Endodermal cell (in vitro differentiated cells): ENCODE results near the gene RIMS4. TPM values are rescaled to one million over a fixed set of nuclear protein-coding genes. Genes with fewer than 3 reads are reported as not detected.
"Not testable (repeated sequence)": the region's sequence is repeated elsewhere in the genome, so short reads cannot be mapped to it uniquely, and the experiment has no call there.

Experiments
- DNase-seq: peaks from one replicate; pipeline ENCODE4 v3.0.0-alpha.2; 2017
- H3K27ac ChIP-seq: 2 replicates; pipeline ENCODE4 v1.5.1; 2013; ENCODE audit warnings: mild to moderate bottlenecking, low read depth, low read length, moderate library complexity
- H3K27me3 ChIP-seq: 2 replicates; pipeline ENCODE4 v1.6.1; 2013; ENCODE audit warnings: mild to moderate bottlenecking, low read length, moderate library complexity; ENCODE audit not compliant: insufficient read depth, control insufficient read depth, poor library complexity, severe bottlenecking
- H3K36me3 ChIP-seq: 2 replicates; pipeline ENCODE4 v1.7.0; 2013; ENCODE audit warnings: mild to moderate bottlenecking, low read length, moderate library complexity; ENCODE audit not compliant: control insufficient read depth, insufficient read depth
- H3K4me1 ChIP-seq: one replicate; pipeline ENCODE4 v1.7.0; 2013; ENCODE audit warnings: low read length; ENCODE audit not compliant: control insufficient read depth, insufficient read depth
- H3K4me3 ChIP-seq: 2 replicates; pipeline ENCODE4 v1.5.1; 2013; ENCODE audit warnings: mild to moderate bottlenecking, low read length, moderate library complexity
- H3K9ac ChIP-seq: 2 replicates; pipeline ENCODE4 v1.6.1; 2013; ENCODE audit warnings: mild to moderate bottlenecking, low read length, moderate library complexity; ENCODE audit not compliant: poor library complexity, severe bottlenecking; ENCODE audit errors: extremely low read depth
- H3K9me3 ChIP-seq: 2 replicates; pipeline ENCODE4 v1.6.1; 2013; ENCODE audit warnings: mild to moderate bottlenecking, low read length, moderate library complexity; ENCODE audit not compliant: control insufficient read depth
- H3K27ac Mint-ChIP-seq: 2 replicates; pipeline ENCODE4 v1.8.0; 2020; ENCODE audit warnings: mixed read lengths
- H3K27me3 Mint-ChIP-seq: 2 replicates; pipeline ENCODE4 v1.8.0; 2021; ENCODE audit warnings: mild to moderate bottlenecking, mixed read lengths; ENCODE audit not compliant: insufficient read depth
- H3K36me3 Mint-ChIP-seq: 2 replicates; pipeline ENCODE4 v1.8.0; 2020; ENCODE audit warnings: low read depth, mixed read lengths
- H3K4me1 Mint-ChIP-seq: 2 replicates; pipeline ENCODE4 v1.8.0; 2020; ENCODE audit warnings: mixed read lengths
- H3K4me3 Mint-ChIP-seq: 2 replicates; pipeline ENCODE4 v1.8.0; 2020; ENCODE audit warnings: mild to moderate bottlenecking, moderate library complexity, mixed read lengths
- H3K9me3 Mint-ChIP-seq: 2 replicates; pipeline ENCODE4 v1.8.0; 2020; ENCODE audit warnings: mild to moderate bottlenecking, mixed read lengths
- WGBS, 2 experiments: methylation state at CpG; one replicate each; pipeline versions ENCODE4 v1.1.5 to v1.1.7; 2013; ENCODE audit warnings: missing lambda C conversion rate in 2 of 2, mixed read lengths in 1 of 2; ENCODE audit not compliant: insufficient coverage in 1 of 2, insufficient read length in 1 of 2; 5-methylcytosine and 5-hydroxymethylcytosine counted together
- total RNA-seq, 2 donors: library from RNA; stranded (reverse); fragmentation: NEBNext Ultra II Directional in 1 of 2; extraction: Animal tissue kit (Norgen Biotek cat#: 25700) in 1 of 2; gene quantifications; 2 replicates in 1 of 2; 3 replicates in 1 of 2; pipeline ENCODE4 v1.2.1, GENCODE V29; 2021
- TF ChIP-seq, protein P1 (sequence below): fragments of 200-600 bp; sonication (generic); conservative IDR thresholded peaks from 2 replicates; pipeline ENCODE4 v1.5.0; 2021; ENCODE audit warnings: antibody characterized with exemption, mild to moderate bottlenecking

Gene RIMS4
- total RNA-seq, 2 donors from 2014 or later: 4.3 to 13.0 TPM

DNA sequence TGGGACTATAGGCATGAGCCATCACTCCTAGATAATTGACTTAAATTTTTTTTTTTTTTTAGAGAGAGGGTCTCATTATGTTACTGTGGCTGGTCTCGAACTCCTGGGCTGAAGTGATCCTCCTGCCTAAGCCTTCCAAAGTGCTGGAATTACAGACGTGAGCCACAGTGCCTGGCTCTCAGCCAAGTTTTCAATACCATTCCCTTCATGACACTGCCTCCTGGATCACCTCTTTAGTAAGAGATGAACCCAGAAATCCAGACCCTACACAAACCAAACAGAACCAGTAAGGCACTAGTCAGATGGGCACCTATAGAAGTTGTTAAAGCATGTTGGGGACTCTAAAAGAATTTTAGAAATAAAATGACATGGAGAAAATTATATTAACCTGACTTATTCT, 18.3 kb upstream of the RIMS4 start:
- Mint-ChIP-seq H3K4me3 (no peak overlapping the region), H3K27me3 (peaks cover 9% of the 10 kb centered on the region), H3K4me1 (no peaks in the 10 kb centered on the region), H3K27ac (no peak overlapping the region), H3K9me3 (peaks cover 2% of the 10 kb centered on the region), H3K36me3 (no peaks in the 10 kb centered on the region)
- no peak overlapping the region for H3K27ac ChIP-seq
- DNase-seq: no peak
- TF ChIP-seq, protein P1, sequence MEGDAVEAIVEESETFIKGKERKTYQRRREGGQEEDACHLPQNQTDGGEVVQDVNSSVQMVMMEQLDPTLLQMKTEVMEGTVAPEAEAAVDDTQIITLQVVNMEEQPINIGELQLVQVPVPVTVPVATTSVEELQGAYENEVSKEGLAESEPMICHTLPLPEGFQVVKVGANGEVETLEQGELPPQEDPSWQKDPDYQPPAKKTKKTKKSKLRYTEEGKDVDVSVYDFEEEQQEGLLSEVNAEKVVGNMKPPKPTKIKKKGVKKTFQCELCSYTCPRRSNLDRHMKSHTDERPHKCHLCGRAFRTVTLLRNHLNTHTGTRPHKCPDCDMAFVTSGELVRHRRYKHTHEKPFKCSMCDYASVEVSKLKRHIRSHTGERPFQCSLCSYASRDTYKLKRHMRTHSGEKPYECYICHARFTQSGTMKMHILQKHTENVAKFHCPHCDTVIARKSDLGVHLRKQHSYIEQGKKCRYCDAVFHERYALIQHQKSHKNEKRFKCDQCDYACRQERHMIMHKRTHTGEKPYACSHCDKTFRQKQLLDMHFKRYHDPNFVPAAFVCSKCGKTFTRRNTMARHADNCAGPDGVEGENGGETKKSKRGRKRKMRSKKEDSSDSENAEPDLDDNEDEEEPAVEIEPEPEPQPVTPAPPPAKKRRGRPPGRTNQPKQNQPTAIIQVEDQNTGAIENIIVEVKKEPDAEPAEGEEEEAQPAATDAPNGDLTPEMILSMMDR: no peak
- 88 to 100% methylated on average over 1 to 2 of the region's 2 CpGs for WGBS, 2 experiments
- H3K4me1 ChIP-seq: no peaks in the 10 kb centered on the region
- H3K9ac ChIP-seq: no peak overlapping the region
- no peaks in the 10 kb centered on the region for H3K27me3 ChIP-seq
- H3K36me3 ChIP-seq: no peaks in the 10 kb centered on the region
- no peak overlapping the region for H3K4me3 ChIP-seq
- peaks cover 7% of the 10 kb centered on the region for H3K9me3 ChIP-seq

DNA sequence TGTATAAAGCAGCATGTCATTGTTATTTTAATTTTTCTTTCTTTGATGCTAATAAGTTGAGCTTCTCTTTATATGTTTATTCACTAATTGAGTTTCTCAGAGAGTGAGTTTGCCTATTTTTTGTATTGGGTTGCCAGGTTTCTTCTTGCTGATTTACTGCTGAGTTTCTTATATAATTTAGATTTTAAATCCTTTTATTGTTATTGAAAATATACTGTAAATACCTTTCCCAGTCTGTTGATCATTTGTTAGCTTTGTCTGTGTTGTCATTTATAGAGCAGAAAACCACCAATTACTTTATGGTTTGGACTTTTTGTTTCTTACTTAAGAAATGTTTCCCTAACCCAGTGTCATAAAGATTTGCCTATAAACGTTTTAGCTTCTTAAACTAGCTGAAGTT, 17.1 kb upstream of the RIMS4 start:
- no peak overlapping the region for H3K27ac Mint-ChIP-seq
- TF ChIP-seq, protein P1: no peak
- H3K27me3 Mint-ChIP-seq: peaks cover 9% of the 10 kb centered on the region
- no peak overlapping the region for H3K4me3 Mint-ChIP-seq
- H3K9me3 Mint-ChIP-seq: peaks cover 2% of the 10 kb centered on the region
- Histone ChIP-seq H3K9ac (no peak overlapping the region), H3K27ac (no peak overlapping the region), H3K4me1 (no peaks in the 10 kb centered on the region), H3K4me3 (no peak overlapping the region), H3K27me3 (no peaks in the 10 kb centered on the region), H3K9me3 (peaks cover 7% of the 10 kb centered on the region), H3K36me3 (no peaks in the 10 kb centered on the region)
- no peak for DNase-seq
- WGBS, 2 experiments: 29% methylated on average over 1 of the region's 1 CpG; no CpG with 5 or more reads in 1 of the 2 experiments
- no peaks in the 10 kb centered on the region for H3K4me1 Mint-ChIP-seq
- no peaks in the 10 kb centered on the region for H3K36me3 Mint-ChIP-seq

DNA sequence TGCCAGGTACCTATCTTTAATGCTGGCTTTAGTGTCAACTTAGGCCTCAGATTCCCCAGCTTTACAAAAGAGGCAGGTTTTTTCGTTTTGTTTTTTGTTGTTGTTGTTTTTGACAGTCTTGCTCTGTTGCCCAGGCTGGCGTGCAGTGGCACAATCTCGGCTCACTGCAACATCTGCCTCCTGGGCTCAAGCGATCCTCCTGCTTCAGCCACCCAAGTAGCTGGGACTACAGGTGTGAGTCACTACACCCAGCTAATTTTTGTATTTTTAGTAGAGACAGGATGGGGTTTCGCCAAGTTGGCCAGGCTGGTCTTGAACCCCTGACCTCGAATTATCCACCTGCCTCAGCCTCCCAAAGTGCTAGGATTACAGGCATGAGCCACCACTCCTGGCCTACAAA, 11.2 kb upstream of the RIMS4 start:
- H3K4me1 ChIP-seq, DNase-seq, H3K9me3 ChIP-seq, H3K9ac ChIP-seq, H3K27me3 Mint-ChIP-seq, H3K4me1 Mint-ChIP-seq, H3K9me3 Mint-ChIP-seq, H3K4me3 ChIP-seq, H3K36me3 ChIP-seq, H3K36me3 Mint-ChIP-seq, H3K27ac ChIP-seq, H3K4me3 Mint-ChIP-seq, H3K27me3 ChIP-seq, H3K27ac Mint-ChIP-seq: not testable (repeated sequence)
- WGBS, 2 experiments: 83 to 91% methylated on average over 3 to 6 of the region's 6 CpGs

DNA sequence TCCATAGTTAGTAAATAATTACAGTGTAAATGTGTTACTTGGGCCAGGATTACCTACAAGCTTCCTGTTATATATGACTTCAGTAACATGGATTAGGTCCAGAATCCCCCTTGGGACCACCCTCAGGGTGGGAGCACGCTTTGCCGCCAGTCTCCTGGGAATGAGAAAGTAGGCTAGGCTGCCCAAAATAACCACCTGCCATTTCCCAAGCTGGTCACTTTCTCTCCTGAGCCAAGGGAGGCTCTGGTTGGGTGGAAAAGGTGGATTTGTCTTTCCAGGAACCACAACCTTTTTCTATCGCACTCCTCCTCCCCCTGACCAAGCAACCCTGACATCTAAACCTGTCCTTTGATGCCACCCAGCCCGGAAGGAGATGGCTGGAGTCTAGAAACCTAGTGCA, 9.6 kb upstream of the RIMS4 start:
- Mint-ChIP-seq H3K36me3 (no peaks in the 10 kb centered on the region), H3K9me3 (no peaks in the 10 kb centered on the region), H3K27me3 (peaks cover 5% of the 10 kb centered on the region), H3K4me3 (no peak overlapping the region), H3K4me1 (peaks cover 2% of the 10 kb centered on the region), H3K27ac (no peak overlapping the region)
- no peaks in the 10 kb centered on the region for H3K4me1 ChIP-seq
- H3K4me3 ChIP-seq: no peak overlapping the region
- no peaks in the 10 kb centered on the region for H3K27me3 ChIP-seq
- H3K9ac ChIP-seq: no peak overlapping the region
- H3K36me3 ChIP-seq: no peaks in the 10 kb centered on the region
- no peaks in the 10 kb centered on the region for H3K9me3 ChIP-seq
- no peak for DNase-seq
- TF ChIP-seq, protein P1: no peak
- WGBS, 2 experiments: 90 to 100% methylated on average over 1 to 4 of the region's 4 CpGs
- no peak overlapping the region for H3K27ac ChIP-seq
